HepG2 (cell line): ENCODE results near the gene CCDC91. TPM values are rescaled to one million over a fixed set of nuclear protein-coding genes. Genes with fewer than 3 reads are reported as not detected.

ENCODE experiments used
- ATAC-seq: fragments of 200-7000 bp; cut with Tn5 transposase; 3 replicates; pipeline ENCODE4 v1.9.1; 2020; ENCODE audit warnings: mild to moderate bottlenecking, moderate library complexity
- BruUV-seq: library from RNA; stranded (reverse); fragments of 400-500 nt; replicated peaks from 2 replicates; lab custom pipeline; 2021; lab: Mats Ljungman, UMichigan
- CTCF ChIA-PET: fragments of 300-600 bp; formaldehyde crosslinking; extraction: SDS; loops from one replicate; lab custom pipeline; 2021; ENCODE audit warnings: low total read pairs, inconsistent platforms, low intra/inter-chr PET ratio; lab: Yijun Ruan, JAX
- POLR2A ChIA-PET: fragments of 350-600 bp; sonication (Branson Sonifier 250); formaldehyde crosslinking; loops from one replicate; lab custom pipeline; 2020; ENCODE audit warnings: antibody characterized with exemption, inconsistent platforms; lab: Yijun Ruan, JAX
- DNase-seq: peaks from one replicate; pipeline ENCODE4 v3.0.0-alpha.2; 2015; ENCODE audit warnings: low spot score
- FAIRE-seq: peaks from 3 replicates; lab custom pipeline; 2011; peaks lifted over from hg19 to GRCh38; lab: Jason Lieb, UNC
- H2AFZ ChIP-seq: one replicate; pipeline ENCODE4 v1.6.1; 2011; ENCODE audit warnings: low read length, inconsistent platforms
- H3K27ac ChIP-seq: fragments of 300-600 bp; 3 replicates; pipeline ENCODE4 v1.8.0; 2011; ENCODE audit warnings: mixed run types, mild to moderate bottlenecking, mixed read lengths, low read length, inconsistent platforms; ENCODE audit not compliant: insufficient read depth; ENCODE audit errors: extremely low read length
- H3K27me3 ChIP-seq, 2 experiments: fragments of 200-600 bp in 1 of 2; 2 replicates in 1 of 2; 3 replicates in 1 of 2; pipeline versions ENCODE4 v1.6.0 to v1.8.0; 2011; ENCODE audit warnings: low read length in 2 of 2, mild to moderate bottlenecking in 2 of 2, moderate library complexity in 2 of 2, inconsistent platforms in 1 of 2; ENCODE audit not compliant: insufficient read depth in 2 of 2, control insufficient read depth in 1 of 2
- H3K36me3 ChIP-seq, 2 experiments: fragments of 200-600 bp in 1 of 2; replicated peaks in 1 of 2; 2 replicates in 1 of 2; 3 replicates in 1 of 2; pipeline versions ENCODE4 v1.5.1 to v1.8.0; 2011; ENCODE audit warnings: low read length in 2 of 2, inconsistent platforms in 1 of 2; ENCODE audit not compliant: insufficient read depth in 2 of 2, control insufficient read depth in 1 of 2
- H3K4me1 ChIP-seq: 2 replicates; pipeline ENCODE4 v1.5.1; 2012; ENCODE audit warnings: low read length, inconsistent platforms; ENCODE audit not compliant: insufficient read depth
- H3K4me2 ChIP-seq: 2 replicates; pipeline ENCODE4 v1.6.0; 2011; ENCODE audit warnings: low read depth, low read length, inconsistent platforms
- H3K4me3 ChIP-seq, 3 experiments: fragments of 200-600 bp in 1 of 3; sonication (generic), shearing (Covaris generic) in 1 of 3; replicated peaks in 1 of 3; 2 replicates each; pipeline ENCODE4 v1.5.1; 2011 to 2016; ENCODE audit warnings: low read length in 3 of 3, inconsistent platforms in 2 of 3, low read depth in 2 of 3, mild to moderate bottlenecking in 2 of 3, control low read depth in 1 of 3, mixed read lengths in 1 of 3; ENCODE audit not compliant: insufficient read depth in 1 of 3
- H3K79me2 ChIP-seq: one replicate; pipeline ENCODE4 v1.6.1; 2011; ENCODE audit warnings: low read length, inconsistent platforms; ENCODE audit not compliant: insufficient read depth
- H3K9ac ChIP-seq: 2 replicates; pipeline ENCODE4 v1.6.0; 2011; ENCODE audit warnings: mild to moderate bottlenecking, low read depth, low read length, inconsistent platforms; ENCODE audit not compliant: insufficient read depth
- H3K9me3 ChIP-seq: 2 replicates; pipeline ENCODE4 v1.5.1; 2012; ENCODE audit warnings: mild to moderate bottlenecking, low read length
- H4K20me1 ChIP-seq: 2 replicates; pipeline ENCODE4 v1.6.0; 2011; ENCODE audit warnings: inconsistent platforms, mild to moderate bottlenecking, low read length, moderate library complexity; ENCODE audit not compliant: insufficient read depth
- CCAR2 ChIP-seq: fragments of 200-400 bp; formaldehyde crosslinking; optimal IDR thresholded peaks from 2 replicates; pipeline ENCODE3; 2018; ENCODE audit warnings: low read depth, mild to moderate bottlenecking, low read length, moderate library complexity
- IRX3 ChIP-seq: sonication (generic); formaldehyde crosslinking; IDR thresholded peaks from 2 replicates; pipeline ENCODE4 v1.8.1; 2023; ENCODE audit warnings: mild to moderate bottlenecking, low read depth, missing genetic modification reagents, borderline replicate concordance
- PLRG1 ChIP-seq: fragments of 450-650 bp; conservative IDR thresholded peaks from 2 replicates; pipeline ENCODE4 v1.6.1; 2016
- RXRA ChIP-seq: sonication (generic); formaldehyde crosslinking; IDR thresholded peaks from 2 replicates; pipeline ENCODE4 v1.5.1; 2020; ENCODE audit warnings: missing genetic modification reagents
- TEAD2 ChIP-seq: sonication (generic); formaldehyde crosslinking; IDR thresholded peaks from 2 replicates; pipeline ENCODE4 v1.9.0; 2021; ENCODE audit warnings: missing genetic modification reagents
- ZNF101 ChIP-seq: sonication (generic); formaldehyde crosslinking; IDR thresholded peaks from 2 replicates; pipeline ENCODE4 v1.4.0; 2020; ENCODE audit warnings: mild to moderate bottlenecking, low read depth, missing genetic modification reagents, borderline replicate concordance
- ZNF207 ChIP-seq: fragments of 450-650 bp; IDR thresholded peaks from 2 replicates; pipeline ENCODE4 v1.6.1; 2016; ENCODE audit warnings: antibody characterized with exemption, borderline replicate concordance
- ZNF263 ChIP-seq: sonication (generic); formaldehyde crosslinking; IDR thresholded peaks from 2 replicates; pipeline ENCODE4 v1.4.0; 2020; ENCODE audit warnings: missing genetic modification reagents
- ZNF431 ChIP-seq: sonication (generic); formaldehyde crosslinking; IDR thresholded peaks from 2 replicates; pipeline ENCODE4 v1.9.0; 2022; ENCODE audit warnings: missing genetic modification reagents, low read depth, mild to moderate bottlenecking, borderline replicate concordance
- WGBS: methylation state at CpG from one replicate; pipeline ENCODE4 v1.1.6; 2017; ENCODE audit warnings: low lambda C conversion rate; 5-methylcytosine and 5-hydroxymethylcytosine counted together
- in situ Hi-C: cut with HindIII; loops from 2 replicates; pipeline ENCODE4 v1.10.0; 2017; ENCODE audit warnings: low pct_unique_long_range_greater_than_20kb; ENCODE audit not compliant: extremely low pct_ligation_motif_present
- intact Hi-C: fragments of 100-400 bp; cut with micrococcal nuclease; formaldehyde crosslinking; loops from one replicate; pipeline ENCODE4 v1.10.0; 2022; ENCODE audit not compliant: unreplicated experiment
- polyA plus RNA-seq, 8 experiments: library from polyadenylated mRNA; depleted of rRNA in 3 of 8; stranded (reverse) in 7 of 8; unstranded in 1 of 8; fragments of >200 nt; fragmentation: Illumina TruSeq in 4 of 8; extraction: Trizol in 4 of 8; gene quantifications; 2 replicates each; pipeline versions ENCODE4 v1.2.1 to v1.2.3, GENCODE V29; 2011 to 2016; ENCODE audit warnings: low read depth in 4 of 8, missing spikeins in 1 of 8, mixed read lengths in 1 of 8; ENCODE audit not compliant: insufficient read depth in 1 of 8
- total RNA-seq, 5 experiments: library from RNA; depleted of rRNA; stranded (reverse); fragments of >200 nt; fragmentation: Illumina TruSeq; extraction: Trizol; gene quantifications; 2 replicates each; pipeline ENCODE4 v1.2.3, GENCODE V29; 2016; ENCODE audit warnings: low read depth in 1 of 5
- TF ChIP-seq, protein P1 (sequence below): fragments of 450-650 bp; IDR thresholded peaks from 2 replicates; pipeline ENCODE4 v1.6.1; 2016

Gene CCDC91
- total and polyA plus RNA-seq, 2 of the 13 experiments (the other 11 are each of a cell fraction or from before 2014, with no cell fraction given), result 9.8 to 15.8 TPM

GRCh38 chr12:28167981-28168485, 22.2 kb upstream of the CCDC91 start:
- no TSS peak for BruUV-seq
- H2AFZ ChIP-seq, result no peak overlapping the region
- no peak for DNase-seq
- ATAC-seq, result no peak
- H3K27me3 ChIP-seq, result no peaks in the 10 kb centered on the region
- TF ChIP-seq ZNF431 (CRISPR knock-in tag) (no peak), ZNF263 (CRISPR knock-in tag) (no peak)
- no peaks in the 10 kb centered on the region for H3K9me3 ChIP-seq
- intact Hi-C loops, result no loop called here
- peaks cover 11% of the 10 kb centered on the region for H3K4me1 ChIP-seq
- ChIA-PET CTCF (no interaction called here), POLR2A (no interaction called here)
- no peak overlapping the region for H3K4me2 ChIP-seq
- no peak overlapping the region for H3K4me3 ChIP-seq
- H3K27ac ChIP-seq, result no peak overlapping the region
- no peak overlapping the region for H3K9ac ChIP-seq
- no peaks in the 10 kb centered on the region for H4K20me1 ChIP-seq
- WGBS, result 0% methylated on average over 2 of the region's 2 CpGs
- FAIRE-seq, result no peak
- no peaks in the 10 kb centered on the region for H3K36me3 ChIP-seq
- in situ Hi-C loops, result loop anchor here (25.0 kb wide), 1 partner anchor 431 kb away; no protein-coding TSS in a partner anchor
- no peaks in the 10 kb centered on the region for H3K79me2 ChIP-seq

DNA sequence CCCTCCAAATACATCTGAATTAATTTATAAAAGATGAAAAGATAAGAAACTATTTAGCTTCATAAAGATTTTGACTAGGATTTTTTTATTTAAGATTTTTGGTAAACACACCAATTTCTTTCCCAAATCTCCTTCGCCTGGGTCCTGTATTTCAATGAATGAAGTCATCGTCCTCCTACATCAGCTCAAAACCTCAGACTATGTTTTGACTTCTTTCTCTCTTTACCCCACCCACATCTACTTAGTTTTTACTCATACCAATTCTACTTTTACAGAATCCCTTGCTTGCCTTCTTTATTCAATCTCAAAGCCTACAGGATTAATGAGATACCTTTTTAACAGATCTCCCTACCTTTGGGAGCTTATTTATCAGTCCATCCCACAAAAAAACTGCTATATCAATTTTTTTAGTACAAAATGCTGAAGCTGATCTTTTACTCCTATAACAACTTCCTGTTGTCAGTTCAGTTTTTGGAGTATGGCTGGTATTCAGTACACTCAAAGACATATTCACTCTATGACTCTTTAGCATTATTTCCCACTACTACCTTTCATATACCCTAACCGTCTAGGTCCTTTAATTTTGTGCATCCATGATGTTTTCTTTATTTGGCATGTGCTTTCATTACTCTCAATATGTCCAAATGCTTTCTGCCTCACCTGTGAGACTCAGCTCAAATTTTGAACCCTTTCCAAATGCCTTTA, 18.7 kb upstream of the CCDC91 start:
- 24% methylated on average over 3 of the region's 3 CpGs for WGBS

More for the DNA sequence above, 18.7 kb upstream of the CCDC91 start:
- Histone ChIP-seq H3K4me3 (no peak overlapping the region), H2AFZ (no peak overlapping the region), H3K27ac (no peak overlapping the region), H3K36me3 (no peaks in the 10 kb centered on the region), H3K4me1 (no peaks in the 10 kb centered on the region), H3K27me3 (no peaks in the 10 kb centered on the region), H3K4me2 (no peak overlapping the region), H3K9me3 (no peaks in the 10 kb centered on the region), H4K20me1 (no peaks in the 10 kb centered on the region), H3K9ac (no peak overlapping the region), H3K79me2 (no peaks in the 10 kb centered on the region)
- no peak for FAIRE-seq
- ChIA-PET CTCF (interaction anchor here (1.8 kb wide), 1 partner anchor 438 kb away, joined by 10 read pairs; no protein-coding TSS in a partner anchor), POLR2A (no interaction called here)
- intact Hi-C loops, result loop anchor here (1.0 kb wide), 1 partner anchor 202 kb away; no protein-coding TSS in a partner anchor
- no peak for DNase-seq
- no TSS peak for BruUV-seq
- no peak for TF ChIP-seq IRX3 (CRISPR knock-in tag)
- TF ChIP-seq RXRA (CRISPR knock-in tag), result no peak
- TF ChIP-seq, protein P1, sequence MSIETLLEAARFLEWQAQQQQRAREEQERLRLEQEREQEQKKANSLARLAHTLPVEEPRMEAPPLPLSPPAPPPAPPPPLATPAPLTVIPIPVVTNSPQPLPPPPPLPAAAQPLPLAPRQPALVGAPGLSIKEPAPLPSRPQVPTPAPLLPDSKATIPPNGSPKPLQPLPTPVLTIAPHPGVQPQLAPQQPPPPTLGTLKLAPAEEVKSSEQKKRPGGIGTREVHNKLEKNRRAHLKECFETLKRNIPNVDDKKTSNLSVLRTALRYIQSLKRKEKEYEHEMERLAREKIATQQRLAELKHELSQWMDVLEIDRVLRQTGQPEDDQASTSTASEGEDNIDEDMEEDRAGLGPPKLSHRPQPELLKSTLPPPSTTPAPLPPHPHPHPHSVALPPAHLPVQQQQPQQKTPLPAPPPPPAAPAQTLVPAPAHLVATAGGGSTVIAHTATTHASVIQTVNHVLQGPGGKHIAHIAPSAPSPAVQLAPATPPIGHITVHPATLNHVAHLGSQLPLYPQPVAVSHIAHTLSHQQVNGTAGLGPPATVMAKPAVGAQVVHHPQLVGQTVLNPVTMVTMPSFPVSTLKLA, result peak; percentile 41; the same call in 1 of the 2 replicates
- TF ChIP-seq CCAR2, result no peak
- TF ChIP-seq PLRG1, result no peak
- no peak for TF ChIP-seq TEAD2
- TF ChIP-seq ZNF207, result no peak
- TF ChIP-seq ZNF101, result no peak
- ATAC-seq, result no peak
- in situ Hi-C loops, result loop anchor here (25.0 kb wide), 1 partner anchor 434 kb away; no protein-coding TSS in a partner anchor
